ENCODE measurements around the gene AP1G2. TPM values are rescaled to one million over a fixed set of nuclear protein-coding genes. Genes with fewer than 3 reads are reported as not detected.
A peak's percentile ranks its signal among the peaks of the same experiment; 100 is the strongest.

Gene AP1G2
- total and polyA plus RNA-seq, 2 of the 13 experiments (the other 11 are each of a cell fraction or from before 2014, with no cell fraction given), result 96.9 to 611 TPM

DNA sequence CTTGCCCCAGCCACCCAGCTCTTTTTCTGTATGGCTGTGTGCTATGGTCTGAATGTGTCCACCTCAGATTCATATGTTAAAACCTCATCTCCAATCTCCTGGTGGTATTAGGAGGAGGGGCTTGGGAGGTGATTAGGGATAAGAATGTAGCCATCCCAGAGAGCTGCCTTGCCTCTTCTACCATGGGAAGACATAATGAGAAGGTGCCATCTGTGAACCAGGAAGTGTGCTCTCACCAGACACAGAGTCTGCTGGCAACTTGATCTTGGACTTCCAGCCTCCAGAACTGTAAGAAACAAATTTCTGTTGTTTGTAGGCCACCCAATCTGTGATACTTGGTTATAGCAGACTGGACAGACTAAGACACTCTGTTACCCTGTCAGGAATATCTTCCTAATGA is 33.8 kb upstream of the AP1G2 start (continued):
- TF ChIP-seq KDM2A (CRISPR knock-in tag; IDR thresholded peaks at IDR 0.05; ENCODE audit: borderline replicate concordance, low read depth), result no peak

DNA sequence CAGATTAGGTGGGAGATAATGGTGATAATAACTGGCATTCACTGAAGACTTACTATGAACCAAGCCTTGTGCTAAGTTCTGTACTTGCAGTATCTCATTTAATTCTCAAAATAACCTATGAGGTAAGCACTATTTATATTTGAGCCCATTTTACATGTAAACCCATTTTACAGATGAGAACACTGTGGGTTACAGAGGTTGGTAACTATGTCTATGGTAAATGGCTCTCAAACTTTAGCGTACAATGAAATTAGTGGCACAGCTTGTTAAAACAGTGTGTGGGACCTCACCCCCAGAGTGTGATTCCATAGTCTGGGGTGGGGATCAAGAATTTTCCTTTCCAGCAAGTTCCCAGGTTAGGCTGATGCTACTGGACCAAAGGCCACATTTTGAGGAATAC is 33.2 kb upstream of the AP1G2 start:
- Histone ChIP-seq H3K27me3 (ENCODE audit: control insufficient read depth in 1 of 2, insufficient read depth in 2 of 2, low read length in 2 of 2) (no peaks in the 10 kb centered on the region), H3K4me3 (replicated peaks in 1 of 3; ENCODE audit: insufficient read depth in 1 of 3, low read depth in 2 of 3, low read length in 3 of 3) (no peak overlapping the region), H3K27ac (ENCODE audit: extremely low read length, insufficient read depth, low read length) (peak overlapping the region; percentile 57), H4K20me1 (ENCODE audit: insufficient read depth, low read length) (no peaks in the 10 kb centered on the region), H3K36me3 (replicated peaks in 1 of 2; ENCODE audit: control insufficient read depth in 1 of 2, insufficient read depth in 2 of 2, low read length in 2 of 2) (no peaks in the 10 kb centered on the region), H3K9ac (ENCODE audit: insufficient read depth, low read depth, low read length) (no peak overlapping the region), H3K4me2 (ENCODE audit: low read depth, low read length) (no peak overlapping the region), H2AFZ (ENCODE audit: low read length) (no peak overlapping the region), H3K9me3 (ENCODE audit: low read length) (peaks cover 8% of the 10 kb centered on the region; the same call in 1 of the 2 replicates), H3K79me2 (ENCODE audit: insufficient read depth, low read length) (no peaks in the 10 kb centered on the region), H3K4me1 (ENCODE audit: insufficient read depth, low read length) (peaks cover 54% of the 10 kb centered on the region)
- no peak for FAIRE-seq
- ChIA-PET POLR2A (interaction anchor here (0.6 to 10.5 kb wide), 11 partner anchors 10 to 623 kb away, joined by 3 to 267 read pairs (median 8); partner anchors contain the start of gene DHRS2), CTCF (ENCODE audit: low intra/inter-chr PET ratio, low total read pairs) (no interaction called here)
- DNase-seq (ENCODE audit: low spot score), result no peak
- in situ Hi-C loops (cut with HindIII; ENCODE audit: extremely low pct_ligation_motif_present, low pct_unique_long_range_greater_than_20kb) (no loop called here), intact Hi-C loops (cut with micrococcal nuclease; ENCODE audit: unreplicated experiment) (no loop called here)
- BruUV-seq (replicated peaks), result no TSS peak
- 97% methylated on average over 1 of the region's 1 CpG for WGBS (ENCODE audit: low lambda C conversion rate)
- ATAC-seq, result no peak
- TF ChIP-seq, protein P1, sequence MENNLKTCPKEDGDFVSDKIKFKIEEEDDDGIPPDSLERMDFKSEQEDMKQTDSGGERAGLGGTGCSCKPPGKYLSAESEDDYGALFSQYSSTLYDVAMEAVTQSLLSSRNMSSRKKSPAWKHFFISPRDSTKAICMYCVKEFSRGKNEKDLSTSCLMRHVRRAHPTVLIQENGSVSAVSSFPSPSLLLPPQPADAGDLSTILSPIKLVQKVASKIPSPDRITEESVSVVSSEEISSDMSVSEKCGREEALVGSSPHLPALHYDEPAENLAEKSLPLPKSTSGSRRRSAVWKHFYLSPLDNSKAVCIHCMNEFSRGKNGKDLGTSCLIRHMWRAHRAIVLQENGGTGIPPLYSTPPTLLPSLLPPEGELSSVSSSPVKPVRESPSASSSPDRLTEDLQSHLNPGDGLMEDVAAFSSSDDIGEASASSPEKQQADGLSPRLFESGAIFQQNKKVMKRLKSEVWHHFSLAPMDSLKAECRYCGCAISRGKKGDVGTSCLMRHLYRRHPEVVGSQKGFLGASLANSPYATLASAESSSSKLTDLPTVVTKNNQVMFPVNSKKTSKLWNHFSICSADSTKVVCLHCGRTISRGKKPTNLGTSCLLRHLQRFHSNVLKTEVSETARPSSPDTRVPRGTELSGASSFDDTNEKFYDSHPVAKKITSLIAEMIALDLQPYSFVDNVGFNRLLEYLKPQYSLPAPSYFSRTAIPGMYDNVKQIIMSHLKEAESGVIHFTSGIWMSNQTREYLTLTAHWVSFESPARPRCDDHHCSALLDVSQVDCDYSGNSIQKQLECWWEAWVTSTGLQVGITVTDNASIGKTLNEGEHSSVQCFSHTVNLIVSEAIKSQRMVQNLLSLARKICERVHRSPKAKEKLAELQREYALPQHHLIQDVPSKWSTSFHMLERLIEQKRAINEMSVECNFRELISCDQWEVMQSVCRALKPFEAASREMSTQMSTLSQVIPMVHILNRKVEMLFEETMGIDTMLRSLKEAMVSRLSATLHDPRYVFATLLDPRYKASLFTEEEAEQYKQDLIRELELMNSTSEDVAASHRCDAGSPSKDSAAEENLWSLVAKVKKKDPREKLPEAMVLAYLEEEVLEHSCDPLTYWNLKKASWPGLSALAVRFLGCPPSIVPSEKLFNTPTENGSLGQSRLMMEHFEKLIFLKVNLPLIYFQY (CRISPR knock-in tag; IDR thresholded peaks at IDR 0.05; ENCODE audit: borderline replicate concordance), result no peak
- TF ChIP-seq POLR2A (IDR thresholded peaks at IDR 0.05; ENCODE audit: insufficient read depth in 1 of 2, low read depth in 2 of 2, low read length in 2 of 2), result no peak
- no peak for TF ChIP-seq HOXA7 (CRISPR knock-in tag; IDR thresholded peaks at IDR 0.05)
- TF ChIP-seq SETDB1 (CRISPR knock-in tag; IDR thresholded peaks at IDR 0.05; ENCODE audit: borderline replicate concordance), result no peak
- TF ChIP-seq RFXAP (CRISPR knock-in tag; IDR thresholded peaks at IDR 0.05; ENCODE audit: borderline replicate concordance), result no peak
- TF ChIP-seq ZNF10 (CRISPR knock-in tag; IDR thresholded peaks at IDR 0.05; ENCODE audit: borderline replicate concordance, low read depth), result no peak
- TF ChIP-seq KDM1A (CRISPR knock-in tag; IDR thresholded peaks at IDR 0.05), result peak; percentile 95
- TF ChIP-seq ZBTB7B (CRISPR knock-in tag; IDR thresholded peaks at IDR 0.05), result no peak
- no peak for TF ChIP-seq HCFC1 (IDR thresholded peaks at IDR 0.05; ENCODE audit: low read depth, low read length)
- no peak for TF ChIP-seq GATA4 (IDR thresholded peaks at IDR 0.05; ENCODE audit: borderline replicate concordance, low read depth)
- TF ChIP-seq, protein P2, sequence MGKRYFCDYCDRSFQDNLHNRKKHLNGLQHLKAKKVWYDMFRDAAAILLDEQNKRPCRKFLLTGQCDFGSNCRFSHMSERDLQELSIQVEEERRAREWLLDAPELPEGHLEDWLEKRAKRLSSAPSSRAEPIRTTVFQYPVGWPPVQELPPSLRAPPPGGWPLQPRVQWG (CRISPR knock-in tag; IDR thresholded peaks at IDR 0.05; ENCODE audit: borderline replicate concordance, low read depth), result no peak
- TF ChIP-seq, protein P3, sequence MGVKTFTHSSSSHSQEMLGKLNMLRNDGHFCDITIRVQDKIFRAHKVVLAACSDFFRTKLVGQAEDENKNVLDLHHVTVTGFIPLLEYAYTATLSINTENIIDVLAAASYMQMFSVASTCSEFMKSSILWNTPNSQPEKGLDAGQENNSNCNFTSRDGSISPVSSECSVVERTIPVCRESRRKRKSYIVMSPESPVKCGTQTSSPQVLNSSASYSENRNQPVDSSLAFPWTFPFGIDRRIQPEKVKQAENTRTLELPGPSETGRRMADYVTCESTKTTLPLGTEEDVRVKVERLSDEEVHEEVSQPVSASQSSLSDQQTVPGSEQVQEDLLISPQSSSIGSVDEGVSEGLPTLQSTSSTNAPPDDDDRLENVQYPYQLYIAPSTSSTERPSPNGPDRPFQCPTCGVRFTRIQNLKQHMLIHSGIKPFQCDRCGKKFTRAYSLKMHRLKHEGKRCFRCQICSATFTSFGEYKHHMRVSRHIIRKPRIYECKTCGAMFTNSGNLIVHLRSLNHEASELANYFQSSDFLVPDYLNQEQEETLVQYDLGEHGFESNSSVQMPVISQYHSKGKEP (CRISPR knock-in tag; IDR thresholded peaks at IDR 0.05), result no peak
- TF ChIP-seq MIXL1 (CRISPR knock-in tag; IDR thresholded peaks at IDR 0.05), result 0 out of 2 replicates have a peak, but pooled peaks have one; percentile 11
- no peak for TF ChIP-seq ZNF547 (CRISPR knock-in tag; IDR thresholded peaks at IDR 0.05)
- TF ChIP-seq ZFYVE20 (CRISPR knock-in tag; IDR thresholded peaks at IDR 0.05; ENCODE audit: borderline replicate concordance, low read depth), result 0 out of 2 replicates have a peak, but pooled peaks have one; percentile 32
- TF ChIP-seq TOE1 (CRISPR knock-in tag; IDR thresholded peaks at IDR 0.05), result no peak
- TF ChIP-seq SNAI1 (CRISPR knock-in tag; IDR thresholded peaks at IDR 0.05; ENCODE audit: borderline replicate concordance), result no peak
- TF ChIP-seq ZNF354B (CRISPR knock-in tag; IDR thresholded peaks at IDR 0.05), result no peak
- peak; percentile 71; the same call in 1 of the 2 replicates for TF ChIP-seq ZMYM3 (CRISPR knock-in tag; IDR thresholded peaks at IDR 0.05)
